Stimulated activated CD4-positive, alpha-beta T cell treated with anti-CD3 and anti-CD28 coated beads, Interleukin-12 subunit alpha, Interleukin-12 subunit beta, amount 100 ng/mL, for 48 hours (primary cell): Measurements from ENCODE around the gene ATXN7.

Experiments used
- DNase-seq, 3 donors: peaks; one replicate each; pipeline ENCODE4 v3.0.0-alpha.2; 2020; ENCODE audit warnings: low read depth in 2 of 3, low spot score in 1 of 3

ATXN7 gene

GRCh38 chr3:63864008-63864964 is 619 bp downstream of the ATXN7 start:
- DNase-seq: peak in 2 of 3 donors; percentile 23 to 29

GRCh38 chr3:63864965-63865327 is 1.3 kb downstream of the ATXN7 start:
- DNase-seq: no peak

- DNase-seq: no peak
Observed at GRCh38 chr3:63867225-63867624, 3.6 kb downstream of the ATXN7 start.

GRCh38 chr3:63869940-63870614 is 6.4 kb downstream of the ATXN7 start:
- no peak for DNase-seq

GRCh38 chr3:63870615-63871005 is 6.9 kb downstream of the ATXN7 start:
- DNase-seq: no peak

- no peak for DNase-seq
Observed at GRCh38 chr3:63872135-63872924, 8.7 kb downstream of the ATXN7 start.

- no peak for DNase-seq
Observed at GRCh38 chr3:63874769-63875168, 11.1 kb downstream of the ATXN7 start.

GRCh38 chr3:63875510-63875909 is 11.8 kb downstream of the ATXN7 start:
- DNase-seq: no peak

- DNase-seq: no peak
Observed at GRCh38 chr3:63876260-63876659, 12.6 kb downstream of the ATXN7 start.

GRCh38 chr3:63877737-63878393 is 14.2 kb downstream of the ATXN7 start:
- no peak for DNase-seq

- DNase-seq: no peak
Observed at GRCh38 chr3:63878394-63879060, 14.9 kb downstream of the ATXN7 start.

GRCh38 chr3:63880653-63881052 is 17.0 kb downstream of the ATXN7 start:
- no peak for DNase-seq

GRCh38 chr3:63886858-63887257 is 23.2 kb downstream of the ATXN7 start:
- no peak for DNase-seq

- DNase-seq: no peak
Observed at GRCh38 chr3:63891518-63891917, 27.9 kb downstream of the ATXN7 start.

GRCh38 chr3:63892773-63893352 is 29.2 kb downstream of the ATXN7 start:
- no peak for DNase-seq

- DNase-seq: no peak
Observed at GRCh38 chr3:63895422-63896189, 31.9 kb downstream of the ATXN7 start.

GRCh38 chr3:63896332-63897030 is 32.8 kb downstream of the ATXN7 start:
- DNase-seq: no peak

- no peak for DNase-seq
Observed at GRCh38 chr3:63900010-63900409, 36.3 kb downstream of the ATXN7 start.

- no peak for DNase-seq
Observed at GRCh38 chr3:63900459-63900858, 36.8 kb downstream of the ATXN7 start.
